ENCODE results near the gene CPS1.

DNA sequence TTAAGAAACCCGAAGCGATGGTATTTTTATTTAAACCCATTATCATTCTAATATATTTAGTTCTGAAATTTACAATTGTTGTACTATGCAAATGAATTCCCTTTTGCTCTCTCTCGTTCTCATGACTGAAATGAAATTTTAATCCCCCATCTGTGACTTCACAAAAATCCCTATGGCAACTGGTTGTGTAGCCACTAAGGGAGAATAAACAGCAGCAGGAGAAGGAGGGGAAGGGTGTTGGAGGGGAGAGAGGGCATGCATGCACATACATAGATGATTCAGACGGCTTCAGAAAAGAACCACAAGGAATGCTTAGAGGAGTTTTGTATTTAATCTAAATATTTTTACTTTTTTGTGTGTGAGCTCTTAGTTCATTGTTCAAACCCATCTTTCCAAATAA, 36.8 kb downstream of the CPS1 start:
- no peak for TF ChIP-seq POLR2A (IDR thresholded peaks at IDR 0.05)
- TF ChIP-seq, protein P1, sequence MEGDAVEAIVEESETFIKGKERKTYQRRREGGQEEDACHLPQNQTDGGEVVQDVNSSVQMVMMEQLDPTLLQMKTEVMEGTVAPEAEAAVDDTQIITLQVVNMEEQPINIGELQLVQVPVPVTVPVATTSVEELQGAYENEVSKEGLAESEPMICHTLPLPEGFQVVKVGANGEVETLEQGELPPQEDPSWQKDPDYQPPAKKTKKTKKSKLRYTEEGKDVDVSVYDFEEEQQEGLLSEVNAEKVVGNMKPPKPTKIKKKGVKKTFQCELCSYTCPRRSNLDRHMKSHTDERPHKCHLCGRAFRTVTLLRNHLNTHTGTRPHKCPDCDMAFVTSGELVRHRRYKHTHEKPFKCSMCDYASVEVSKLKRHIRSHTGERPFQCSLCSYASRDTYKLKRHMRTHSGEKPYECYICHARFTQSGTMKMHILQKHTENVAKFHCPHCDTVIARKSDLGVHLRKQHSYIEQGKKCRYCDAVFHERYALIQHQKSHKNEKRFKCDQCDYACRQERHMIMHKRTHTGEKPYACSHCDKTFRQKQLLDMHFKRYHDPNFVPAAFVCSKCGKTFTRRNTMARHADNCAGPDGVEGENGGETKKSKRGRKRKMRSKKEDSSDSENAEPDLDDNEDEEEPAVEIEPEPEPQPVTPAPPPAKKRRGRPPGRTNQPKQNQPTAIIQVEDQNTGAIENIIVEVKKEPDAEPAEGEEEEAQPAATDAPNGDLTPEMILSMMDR (IDR thresholded peaks at IDR 0.05): no peak
